ENCODE data around the gene MSRB2.

GRCh38 chr10:23063045-23063972 is 32.1 kb upstream of the MSRB2 start:
- TF ChIP-seq YY1 (IDR thresholded peaks at IDR 0.05; ENCODE audit: insufficient read depth, insufficient read length) (no peak), SUZ12 (IDR thresholded peaks at IDR 0.05; ENCODE audit: extremely low read depth, insufficient read depth, insufficient read length) (no peak)

Measured in NT2/D1 (cell line).